ENCODE data around the gene TMEM150B. TPM values are rescaled to one million over a fixed set of nuclear protein-coding genes. Genes with fewer than 3 reads are reported as not detected.
A peak's percentile ranks its signal among the peaks of the same experiment; 100 is the strongest.

Gene TMEM150B
- total and polyA plus RNA-seq, 9 of the 15 experiments (the other 6 are each of a cell fraction or from before 2014, with no cell fraction given) = 0.47 to 1.3 (median 0.74) TPM; not detected in 2

- TF ChIP-seq CHD2 (IDR thresholded peaks at IDR 0.05; ENCODE audit: low read depth, low read length) (peak; percentile 89), FOSL1 (tag; conservative IDR thresholded peaks at IDR 0.05) (no peak), HCFC1 (IDR thresholded peaks at IDR 0.05; ENCODE audit: low read depth, low read length) (no peak; the same call in 1 of the 2 replicates), CEBPG (CRISPR knock-in tag; IDR thresholded peaks at IDR 0.05) (no peak), CEBPG (tag; conservative IDR thresholded peaks at IDR 0.05 in 1 of 2, IDR thresholded peaks at IDR 0.05 in 1 of 2) (no peak), CREB1 (IDR thresholded peaks at IDR 0.05) (peak; percentile 96), CREB1 (CRISPR knock-in tag; IDR thresholded peaks at IDR 0.05) (peak; percentile 96), TBP (optimal IDR thresholded peaks at IDR 0.05; ENCODE audit: low read depth, low read length) (peak; percentile 84), SMAD1 (IDR thresholded peaks at IDR 0.05; ENCODE audit: low read depth, low read length, partially characterized antibody) (peak; percentile 34), ELF4 (CRISPR knock-in tag; IDR thresholded peaks at IDR 0.05) (no peak), ZNF507 (tag; conservative IDR thresholded peaks at IDR 0.05) (no peak), RBM17 (IDR thresholded peaks at IDR 0.05; ENCODE audit: borderline replicate concordance, low read depth, low read length) (no peak), ZZZ3 (IDR thresholded peaks at IDR 0.05) (no peak), HSF4 (CRISPR knock-in tag; IDR thresholded peaks at IDR 0.05; ENCODE audit: borderline replicate concordance) (no peak), TFE3 (CRISPR knock-in tag; IDR thresholded peaks at IDR 0.05) (no peak), ELF1 (tag; IDR thresholded peaks at IDR 0.05) (no peak), TCF15 (CRISPR knock-in tag; IDR thresholded peaks at IDR 0.05) (no peak), JUND (IDR thresholded peaks at IDR 0.05; ENCODE audit: borderline replicate concordance, low read depth, low read length) (no peak; the same call in 1 of the 2 replicates), JUND (tag; IDR thresholded peaks at IDR 0.05; ENCODE audit: borderline replicate concordance, low read depth, low read length) (no peak), MEF2D (tag; conservative IDR thresholded peaks at IDR 0.05; ENCODE audit: low read depth) (no peak), NFXL1 (CRISPR knock-in tag; IDR thresholded peaks at IDR 0.05) (no peak), MTA2 (IDR thresholded peaks at IDR 0.05; ENCODE audit: low read depth) (no peak), ZNF253 (CRISPR knock-in tag; conservative IDR thresholded peaks at IDR 0.05) (no peak), ZNF408 (CRISPR knock-in tag; IDR thresholded peaks at IDR 0.05; ENCODE audit: low read depth) (no peak), ZBTB1 (CRISPR knock-in tag; IDR thresholded peaks at IDR 0.05; ENCODE audit: borderline replicate concordance, low read depth) (no peak)
These were observed 14.2 kb upstream of the TMEM150B start, which contains the start of gene KMT5C (continued) for GRCh38 chr19:55339105-55339888.

Measured in K562 (cell line).